K562 (cell line): ENCODE measurements around the gene IZUMO4. TPM values are rescaled to one million over a fixed set of nuclear protein-coding genes. Genes with fewer than 3 reads are reported as not detected.

ENCODE experiments used
- ATAC-seq: fragments of 200-7000 bp; cut with Tn5 transposase; 3 replicates; pipeline ENCODE4 v1.9.1; 2020; ENCODE audit warnings: moderate library complexity
- BruUV-seq: library from RNA; stranded (reverse); fragments of 400-500 nt; replicated peaks from 2 replicates; lab custom pipeline; 2021; lab: Mats Ljungman, UMichigan
- CTCF ChIA-PET: fragments of 300-600 bp; formaldehyde crosslinking; extraction: SDS; loops from one replicate; lab custom pipeline; 2021; ENCODE audit warnings: low intra/inter-chr PET ratio; lab: Yijun Ruan, JAX
- POLR2A ChIA-PET: fragments of 300-600, 350-650 bp; sonication (Branson Sonifier 250); formaldehyde crosslinking; extraction: SDS; loops from one replicate; lab custom pipeline; 2021; ENCODE audit warnings: antibody characterized with exemption, inconsistent platforms; lab: Yijun Ruan, JAX
- DNase-seq, 4 experiments: peaks; one replicate each; pipeline versions ENCODE4 v3.0.0 to v3.0.0-alpha.2; 2011 to 2018; ENCODE audit warnings: low spot score in 3 of 4, mixed read lengths in 3 of 4; ENCODE audit errors: extremely low read depth in 1 of 4
- FAIRE-seq: peaks from 2 replicates; lab custom pipeline; 2011; peaks lifted over from hg19 to GRCh38; lab: Jason Lieb, UNC
- H2AFZ ChIP-seq: 2 replicates; pipeline ENCODE4 v1.6.0; 2011; ENCODE audit warnings: low read depth, low read length, control low read depth, inconsistent platforms
- H3K27ac ChIP-seq: fragments of 200-600 bp; 3 replicates; pipeline ENCODE4 v1.8.0; 2011; ENCODE audit warnings: low read depth, mild to moderate bottlenecking, control low read depth, inconsistent platforms, low read length, moderate library complexity, mixed read lengths; ENCODE audit errors: extremely low read depth
- H3K27me3 ChIP-seq, 2 experiments: fragments of 300-600 bp in 1 of 2; 2 replicates in 1 of 2; 3 replicates in 1 of 2; pipeline versions ENCODE4 v1.6.0 to v1.8.0; 2011; ENCODE audit warnings: inconsistent platforms in 2 of 2, low read length in 2 of 2, mild to moderate bottlenecking in 1 of 2, mixed read lengths in 1 of 2, moderate library complexity in 1 of 2; ENCODE audit not compliant: control insufficient read depth in 2 of 2, insufficient read depth in 2 of 2
- H3K36me3 ChIP-seq: fragments of 300-600 bp; 3 replicates; pipeline ENCODE4 v1.8.0; 2011; ENCODE audit warnings: mild to moderate bottlenecking, low read length, inconsistent platforms; ENCODE audit not compliant: control insufficient read depth, insufficient read depth
- H3K4me1 ChIP-seq, 2 experiments: fragments of 200-600 bp in 1 of 2; replicated peaks in 1 of 2; 2 replicates in 1 of 2; 3 replicates in 1 of 2; pipeline versions ENCODE4 v1.5.1 to v1.8.0; 2011; ENCODE audit warnings: inconsistent platforms in 2 of 2, low read length in 2 of 2, mild to moderate bottlenecking in 1 of 2, mixed read lengths in 1 of 2, moderate library complexity in 1 of 2; ENCODE audit not compliant: control insufficient read depth in 2 of 2, insufficient read depth in 2 of 2
- H3K4me2 ChIP-seq: 2 replicates; pipeline ENCODE4 v1.6.1; 2011; ENCODE audit warnings: low read length, control low read depth, inconsistent platforms, mixed read lengths; ENCODE audit not compliant: insufficient read depth
- H3K4me3 ChIP-seq: fragments of 200-600 bp; sonication (generic), shearing (Covaris generic); 2 replicates; pipeline ENCODE4 v1.5.1; 2016; ENCODE audit warnings: control low read depth, inconsistent platforms
- H3K79me2 ChIP-seq: fragments of 200-600 bp; 3 replicates; pipeline ENCODE4 v1.8.0; 2011; ENCODE audit warnings: low read length, inconsistent platforms; ENCODE audit not compliant: control insufficient read depth, insufficient read depth
- H3K9ac ChIP-seq, 2 experiments: 2 replicates each; pipeline versions ENCODE4 v1.6.0 to v1.6.1; 2011; ENCODE audit warnings: low read depth in 2 of 2, low read length in 2 of 2, control low read depth in 1 of 2, inconsistent platforms in 1 of 2, mild to moderate bottlenecking in 1 of 2, mixed read lengths in 1 of 2; ENCODE audit not compliant: insufficient read depth in 1 of 2
- H3K9me1 ChIP-seq: one replicate; pipeline ENCODE4 v1.6.0; 2011; ENCODE audit warnings: inconsistent platforms, mild to moderate bottlenecking, low read length, moderate library complexity; ENCODE audit not compliant: control insufficient read depth, insufficient read depth
- H3K9me3 ChIP-seq: replicated peaks from 2 replicates; pipeline ENCODE4 v1.5.1; 2011; ENCODE audit warnings: low read depth, low read length, inconsistent platforms; ENCODE audit not compliant: control insufficient read depth, insufficient read depth
- H4K20me1 ChIP-seq: replicated peaks from 2 replicates; pipeline ENCODE4 v1.6.1; 2011; ENCODE audit warnings: low read length, inconsistent platforms, mixed read lengths; ENCODE audit not compliant: control insufficient read depth, insufficient read depth
- BDP1 ChIP-seq: IDR thresholded peaks from 3 replicates; pipeline ENCODE4 v1.6.1; 2011; ENCODE audit not compliant: insufficient read length, insufficient read depth
- ETV5 ChIP-seq: sonication (generic); formaldehyde crosslinking; IDR thresholded peaks from 2 replicates; pipeline ENCODE4 v1.4.0; 2020; ENCODE audit warnings: low read depth, mild to moderate bottlenecking, missing genetic modification reagents
- GATAD2B ChIP-seq: fragments of 450-650 bp; IDR thresholded peaks from 2 replicates; pipeline ENCODE4 v1.6.1; 2017; ENCODE audit warnings: mild to moderate bottlenecking, borderline replicate concordance
- NR4A1 ChIP-seq, 2 experiments: fragments of 250-450 bp in 1 of 2; fragments of 450-650 bp in 1 of 2; sonication (Bioruptor Pico) in 1 of 2; IDR thresholded peaks; 2 replicates each; pipeline versions ENCODE4 v1.4.0 to v1.6.1; 2016 to 2020; ENCODE audit warnings: mild to moderate bottlenecking in 2 of 2, missing compliant biosample characterization in 1 of 2, missing genetic modification characterization in 1 of 2, moderate library complexity in 1 of 2
- POLR2B ChIP-seq: fragments of 450-650 bp; IDR thresholded peaks from 2 replicates; pipeline ENCODE4 v1.6.1; 2018; ENCODE audit warnings: low read depth; ENCODE audit not compliant: partially characterized antibody
- POLR2G ChIP-seq: fragments of 200-400 bp; formaldehyde crosslinking; IDR thresholded peaks from 2 replicates; pipeline ENCODE4 v1.6.1; 2017; ENCODE audit warnings: low read depth, mild to moderate bottlenecking, antibody characterized with exemption, low read length, moderate library complexity
- PTBP1 ChIP-seq: fragments of 200-400 bp; formaldehyde crosslinking; IDR thresholded peaks from 2 replicates; pipeline ENCODE4 v1.6.1; 2017; ENCODE audit warnings: low read depth, low read length
- SIX5 ChIP-seq, 2 experiments: IDR thresholded peaks; 2 replicates each; pipeline ENCODE4 v1.6.1; 2011; ENCODE audit warnings: low read length in 2 of 2, borderline replicate concordance in 1 of 2, low read depth in 1 of 2, mild to moderate bottlenecking in 1 of 2, moderate library complexity in 1 of 2; ENCODE audit not compliant: insufficient read depth in 1 of 2
- ZBTB34 ChIP-seq: fragments of 250-450 bp; sonication (Bioruptor Pico); IDR thresholded peaks from 2 replicates; pipeline ENCODE4 v1.8.0; 2021; ENCODE audit warnings: mild to moderate bottlenecking, moderate library complexity
- ZBTB7A ChIP-seq: IDR thresholded peaks from 2 replicates; pipeline ENCODE4 v1.6.1; 2011; ENCODE audit warnings: low read depth, mild to moderate bottlenecking, low read length, moderate library complexity, borderline replicate concordance; ENCODE audit not compliant: control insufficient read depth
- ZNF175 ChIP-seq: fragments of 200-800 bp; sonication (Bioruptor generic); IDR thresholded peaks from 2 replicates; pipeline ENCODE4 v1.6.1; 2016; ENCODE audit warnings: low read depth, mild to moderate bottlenecking, missing genetic modification characterization, missing compliant biosample characterization
- ZNF253 ChIP-seq: fragments of 250-450 bp; sonication (Bioruptor Pico); conservative IDR thresholded peaks from 2 replicates; pipeline ENCODE4 v1.6.1; 2021; ENCODE audit warnings: mild to moderate bottlenecking
- ZNF431 ChIP-seq: sonication (generic); formaldehyde crosslinking; IDR thresholded peaks from 2 replicates; pipeline ENCODE4 v1.8.0; 2022; ENCODE audit warnings: mild to moderate bottlenecking, missing genetic modification reagents
- ZNF830 ChIP-seq: fragments of 250-450 bp; sonication (Bioruptor Pico); IDR thresholded peaks from 2 replicates; pipeline ENCODE4 v1.5.0; 2021; ENCODE audit warnings: mild to moderate bottlenecking
- WGBS: fragments of 100-300 bp; shearing (Covaris generic); methylation state at CpG from one replicate; pipeline ENCODE4 v1.1.6; 2016; ENCODE audit warnings: low coverage, mixed read lengths; ENCODE audit not compliant: insufficient coverage; ENCODE audit errors: missing lambda C conversion rate; 5-methylcytosine and 5-hydroxymethylcytosine counted together
- in situ Hi-C: fragments of 300-500 bp; cut with MboI; formaldehyde crosslinking; loops from 4 replicates; pipeline ENCODE4 v1.15.0; 2018; ENCODE audit warnings: inconsistent platforms, mixed read lengths
- intact Hi-C: fragments of 100-400 bp; cut with micrococcal nuclease; formaldehyde crosslinking; loops from 2 replicates; pipeline ENCODE4 v1.14.2; 2022
- polyA plus RNA-seq, 8 experiments: library from polyadenylated mRNA; depleted of rRNA in 4 of 8; stranded (reverse) in 5 of 8; unstranded in 3 of 8; fragments of >200 nt; fragmentation: Nextera tagmentation in 2 of 8; fragmentation: Illumina TruSeq in 1 of 8; extraction: Ambion mirVana in 2 of 8; extraction: Trizol in 1 of 8; gene quantifications; 2 replicates each; pipeline versions ENCODE4 v1.2.1 to v1.2.3, GENCODE V29; 2011 to 2014; ENCODE audit warnings: inconsistent platforms in 1 of 8, missing spikeins in 1 of 8
- total RNA-seq, 7 experiments: library from RNA; depleted of rRNA in 6 of 7; stranded (reverse); fragments of >200 nt in 6 of 7; fragmentation: Illumina TruSeq in 2 of 7; extraction: Trizol in 2 of 7; gene quantifications; 2 replicates each; pipeline versions ENCODE4 v1.2.1 to v1.2.3, GENCODE V29; 2011 to 2021; ENCODE audit warnings: low replicate concordance in 1 of 7
- TF ChIP-seq, protein P1 (sequence below): IDR thresholded peaks from 2 replicates; pipeline ENCODE4 v1.6.1; 2011; ENCODE audit warnings: borderline replicate concordance, low read depth, mild to moderate bottlenecking, moderate library complexity, low read length; ENCODE audit not compliant: insufficient read depth, poor library complexity, severe bottlenecking
- TF ChIP-seq, protein P2 (sequence below): IDR thresholded peaks from 2 replicates; pipeline ENCODE4 v1.6.1; 2011; ENCODE audit not compliant: insufficient read length; ENCODE audit errors: extremely low read depth

IZUMO4 gene
- total and polyA plus RNA-seq, 9 of the 15 experiments (the other 6 are each of a cell fraction or from before 2014, with no cell fraction given), result 0.07 to 3.9 (median 1.2) TPM

DNA sequence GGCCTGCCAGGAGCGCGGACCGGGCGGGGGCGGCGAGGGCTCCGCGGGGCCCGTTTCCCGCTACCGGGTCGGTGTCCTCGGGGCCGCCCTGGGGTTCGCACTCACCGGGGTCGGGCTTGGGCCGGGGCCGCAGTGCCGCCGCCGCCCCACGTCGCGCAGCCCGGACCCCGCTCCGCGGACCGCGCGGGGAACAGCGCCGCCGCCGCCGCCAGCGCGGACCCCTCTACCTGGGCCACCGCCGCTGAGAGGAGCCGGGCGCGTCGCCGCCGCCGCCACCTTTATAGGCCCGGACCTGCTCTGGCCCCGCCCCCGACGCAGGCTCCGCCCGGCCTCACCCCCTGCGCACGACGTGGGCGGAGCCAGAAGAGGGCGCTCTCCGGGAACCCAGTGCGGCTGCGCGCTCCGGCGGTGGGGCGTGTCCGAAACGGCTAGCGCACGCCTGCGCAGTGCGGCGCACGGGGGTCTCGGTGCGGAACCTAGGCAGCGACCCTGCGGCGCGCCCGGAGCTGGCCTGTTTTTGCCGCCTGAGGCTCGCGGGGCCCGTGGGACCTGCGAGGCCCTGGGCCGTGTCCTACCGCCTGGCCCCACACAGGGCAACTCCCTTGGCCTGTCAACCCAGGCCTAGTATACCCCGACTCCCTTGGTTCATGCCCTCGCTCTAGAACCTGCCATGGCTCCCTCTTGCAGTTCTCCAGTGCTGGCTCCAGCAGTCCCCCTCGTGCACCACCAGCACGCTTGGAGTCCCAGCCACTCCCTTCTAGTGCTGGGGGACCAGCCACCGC, 45.5 kb upstream of the IZUMO4 start, which contains the start of gene MKNK2:
Gene MKNK2 (minus strand): TSS at position 254 of the 782 bp plus-strand sequence. CDS start 393 bp downstream, outside the sequence.
- peak within 1 kb of the TSS; percentile 90 for H3K27ac ChIP-seq
- H3K36me3 ChIP-seq, result peaks cover 37% of the 10 kb centered on the region; the same call in 2 of the 3 replicates
- in situ Hi-C loops (no loop called here), intact Hi-C loops (no loop called here)
- CTCF ChIA-PET, result interaction anchor here (0.6 kb wide), 1 partner anchor 9 kb away, joined by 4 read pairs; no protein-coding TSS in a partner anchor
- POLR2A ChIA-PET, result interaction anchor here (0.6 to 2.5 kb wide), 9 partner anchors 9 to 425 kb away, joined by 3 to 18 read pairs (median 4); partner anchors contain the start of gene GADD45B
- H3K9ac ChIP-seq, result peak within 1 kb of the TSS; percentile 87 to 99
- H3K4me3 ChIP-seq, result peak within 1 kb of the TSS; percentile 90
- no peaks in the 10 kb centered on the region for H3K9me3 ChIP-seq
- ATAC-seq (peak; percentile 72), FAIRE-seq (peak; percentile 94), DNase-seq (peak; percentile 87 to 97 (median 91))
- H3K27me3 ChIP-seq, result no peaks in the 10 kb centered on the region
- peak within 1 kb of the TSS; percentile 96 for H2AFZ ChIP-seq
- WGBS, result 3% methylated on average over 72 of the region's 93 CpGs
- peak within 1 kb of the TSS; percentile 85 for H3K4me2 ChIP-seq
- peaks cover 7% of the 10 kb centered on the region for H3K9me1 ChIP-seq
- BruUV-seq, result TSS peak; percentile 85
- peaks cover 31 to 78% of the 10 kb centered on the region in 2 experiments for H3K4me1 ChIP-seq
- peaks cover 19% of the 10 kb centered on the region for H4K20me1 ChIP-seq
- peaks cover 51% of the 10 kb centered on the region for H3K79me2 ChIP-seq
- TF ChIP-seq ZNF175 (CRISPR knock-in tag), result peak; percentile 44; the same call in 1 of the 2 replicates
- TF ChIP-seq ZNF830 (CRISPR knock-in tag), result peak; percentile 83; the same call in 1 of the 2 replicates
- TF ChIP-seq BDP1, result no peak
- TF ChIP-seq NR4A1 (CRISPR knock-in tag; IDR thresholded peaks at IDR 0.05), result no peak
- peak; percentile 78; the same call in 1 of the 2 replicates for TF ChIP-seq NR4A1 (tag; IDR thresholded peaks at IDR 0.05)
- TF ChIP-seq ZNF253, result no peak
- TF ChIP-seq, protein P1, sequence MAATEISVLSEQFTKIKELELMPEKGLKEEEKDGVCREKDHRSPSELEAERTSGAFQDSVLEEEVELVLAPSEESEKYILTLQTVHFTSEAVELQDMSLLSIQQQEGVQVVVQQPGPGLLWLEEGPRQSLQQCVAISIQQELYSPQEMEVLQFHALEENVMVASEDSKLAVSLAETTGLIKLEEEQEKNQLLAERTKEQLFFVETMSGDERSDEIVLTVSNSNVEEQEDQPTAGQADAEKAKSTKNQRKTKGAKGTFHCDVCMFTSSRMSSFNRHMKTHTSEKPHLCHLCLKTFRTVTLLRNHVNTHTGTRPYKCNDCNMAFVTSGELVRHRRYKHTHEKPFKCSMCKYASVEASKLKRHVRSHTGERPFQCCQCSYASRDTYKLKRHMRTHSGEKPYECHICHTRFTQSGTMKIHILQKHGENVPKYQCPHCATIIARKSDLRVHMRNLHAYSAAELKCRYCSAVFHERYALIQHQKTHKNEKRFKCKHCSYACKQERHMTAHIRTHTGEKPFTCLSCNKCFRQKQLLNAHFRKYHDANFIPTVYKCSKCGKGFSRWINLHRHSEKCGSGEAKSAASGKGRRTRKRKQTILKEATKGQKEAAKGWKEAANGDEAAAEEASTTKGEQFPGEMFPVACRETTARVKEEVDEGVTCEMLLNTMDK, result peak; percentile 100
- TF ChIP-seq ETV5 (CRISPR knock-in tag), result peak; percentile 71
- TF ChIP-seq POLR2B, result peak; percentile 80
- TF ChIP-seq, protein P2, sequence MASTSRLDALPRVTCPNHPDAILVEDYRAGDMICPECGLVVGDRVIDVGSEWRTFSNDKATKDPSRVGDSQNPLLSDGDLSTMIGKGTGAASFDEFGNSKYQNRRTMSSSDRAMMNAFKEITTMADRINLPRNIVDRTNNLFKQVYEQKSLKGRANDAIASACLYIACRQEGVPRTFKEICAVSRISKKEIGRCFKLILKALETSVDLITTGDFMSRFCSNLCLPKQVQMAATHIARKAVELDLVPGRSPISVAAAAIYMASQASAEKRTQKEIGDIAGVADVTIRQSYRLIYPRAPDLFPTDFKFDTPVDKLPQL, result peak; percentile 89
- peak; percentile 98 for TF ChIP-seq PTBP1
- no peak for TF ChIP-seq ZBTB34 (CRISPR knock-in tag)
- 0 out of 4 replicates have a peak, but pooled peaks of 1 of the 2 experiments have one; percentile 17 for TF ChIP-seq SIX5 (IDR thresholded peaks at IDR 0.05; ENCODE audit: borderline replicate concordance in 1 of 2, insufficient read depth in 1 of 2, low read depth in 1 of 2, low read length in 2 of 2)
- peak; percentile 96 for TF ChIP-seq GATAD2B
- peak; percentile 96 for TF ChIP-seq ZBTB7A
- no peak for TF ChIP-seq ZNF431 (CRISPR knock-in tag)
- TF ChIP-seq POLR2G, result peak; percentile 96
